Measurements from ENCODE around the gene ARRB1.
A peak's percentile ranks its signal among the peaks of the same experiment; 100 is the strongest.

Gene ARRB1

GRCh38 chr11:75387736-75388294, 36.4 kb upstream of the ARRB1 start:
- no peak overlapping the region for H3K4me3 ChIP-seq (ENCODE audit: low read depth, low read length)
- ChIA-PET CTCF (interaction anchor here (0.6 to 10.9 kb wide), 30 partner anchors 8 to 454 kb away, joined by 3 to 209 read pairs (median 4); no protein-coding TSS in a partner anchor), POLR2A (no interaction called here)
- no peaks in the 10 kb centered on the region for H3K9me3 ChIP-seq (ENCODE audit: control insufficient read depth, insufficient read depth, low read depth, low read length)
- no peaks in the 10 kb centered on the region for H3K36me3 ChIP-seq (ENCODE audit: control insufficient read depth in 2 of 2, insufficient read depth in 1 of 2, low read length in 2 of 2)
- no peak for TF ChIP-seq ZBTB44 (tag by site-specific recombination; IDR thresholded peaks at IDR 0.05)
- TF ChIP-seq ZNF121 (tag by site-specific recombination; IDR thresholded peaks at IDR 0.05): peak; percentile 84
- TF ChIP-seq ZNF248 (tag by site-specific recombination; IDR thresholded peaks at IDR 0.05): no peak
- TF ChIP-seq ZNF114 (tag by site-specific recombination; IDR thresholded peaks at IDR 0.05): no peak
- H3K4me1 ChIP-seq (ENCODE audit: control insufficient read depth, insufficient read depth, low read length): no peaks in the 10 kb centered on the region
- no peak overlapping the region for H3K27ac ChIP-seq (ENCODE audit: extremely low read depth, low read depth, low read length)

- no peak overlapping the region for H3K4me3 ChIP-seq (ENCODE audit: low read depth, low read length)
- H3K4me1 ChIP-seq (ENCODE audit: control insufficient read depth, insufficient read depth, low read length): no peaks in the 10 kb centered on the region
- no peaks in the 10 kb centered on the region for H3K9me3 ChIP-seq (ENCODE audit: control insufficient read depth, insufficient read depth, low read depth, low read length)
- no peaks in the 10 kb centered on the region for H3K36me3 ChIP-seq (ENCODE audit: control insufficient read depth in 2 of 2, insufficient read depth in 1 of 2, low read length in 2 of 2)
- ChIA-PET CTCF (interaction anchor here (0.7 to 10.9 kb wide), 9 partner anchors 13 to 145 kb away, joined by 3 to 209 read pairs (median 10); no protein-coding TSS in a partner anchor), POLR2A (no interaction called here)
- H3K27ac ChIP-seq (ENCODE audit: extremely low read depth, low read depth, low read length): no peak overlapping the region
- TF ChIP-seq ZNF571 (tag by site-specific recombination; IDR thresholded peaks at IDR 0.05) (no peak), ZNF747 (tag by site-specific recombination; IDR thresholded peaks at IDR 0.05) (no peak), MEIS1 (CRISPR knock-in tag; IDR thresholded peaks at IDR 0.05; ENCODE audit: borderline replicate concordance) (no peak), MZF1 (tag by site-specific recombination; IDR thresholded peaks at IDR 0.05; ENCODE audit: borderline replicate concordance) (no peak), PRDM6 (tag by site-specific recombination; IDR thresholded peaks at IDR 0.05) (no peak), ZNF2 (tag by site-specific recombination; IDR thresholded peaks at IDR 0.05) (no peak), ZNF202 (tag by site-specific recombination; IDR thresholded peaks at IDR 0.05; ENCODE audit: borderline replicate concordance) (no peak)
Measured at GRCh38 chr11:75386942-75387630, 35.6 kb upstream of the ARRB1 start.

- Histone ChIP-seq H3K9me3 (ENCODE audit: control insufficient read depth, insufficient read depth, low read depth, low read length) (no peaks in the 10 kb centered on the region), H3K36me3 (ENCODE audit: control insufficient read depth in 2 of 2, insufficient read depth in 1 of 2, low read length in 2 of 2) (no peaks in the 10 kb centered on the region), H3K4me1 (ENCODE audit: control insufficient read depth, insufficient read depth, low read length) (no peaks in the 10 kb centered on the region), H3K27ac (ENCODE audit: extremely low read depth, low read depth, low read length) (no peak overlapping the region), H3K4me3 (ENCODE audit: low read depth, low read length) (no peak overlapping the region)
- ChIA-PET CTCF (interaction anchor here (0.5 to 10.9 kb wide), 40 partner anchors 10 to 752 kb away, joined by 3 to 209 read pairs (median 4); no protein-coding TSS in a partner anchor), POLR2A (no interaction called here)
- TF ChIP-seq ZNF169 (tag by site-specific recombination; IDR thresholded peaks at IDR 0.05): no peak
- TF ChIP-seq OVOL3 (tag by site-specific recombination; IDR thresholded peaks at IDR 0.05): no peak
- TF ChIP-seq ZNF701 (tag by site-specific recombination; IDR thresholded peaks at IDR 0.05): no peak
- no peak for TF ChIP-seq ZNF366 (tag by site-specific recombination; conservative IDR thresholded peaks at IDR 0.05)
- TF ChIP-seq ZNF488 (tag by site-specific recombination; IDR thresholded peaks at IDR 0.05): no peak
- TF ChIP-seq ZNF664 (tag by site-specific recombination; IDR thresholded peaks at IDR 0.05): no peak
- TF ChIP-seq ZNF302 (tag by site-specific recombination; IDR thresholded peaks at IDR 0.05; ENCODE audit: low read depth): no peak
- no peak for TF ChIP-seq ZNF174 (tag by site-specific recombination; IDR thresholded peaks at IDR 0.05)
- TF ChIP-seq GLIS1 (tag by site-specific recombination; IDR thresholded peaks at IDR 0.05): peak; percentile 37; the same call in 1 of the 2 replicates
- TF ChIP-seq CTCF (tag by site-specific recombination; IDR thresholded peaks at IDR 0.05): peak; percentile 70
- no peak for TF ChIP-seq YY1 (tag by site-specific recombination; IDR thresholded peaks at IDR 0.05)
- TF ChIP-seq ZNF513 (tag by site-specific recombination; IDR thresholded peaks at IDR 0.05): no peak
Measured at GRCh38 chr11:75384438-75385080, 33.1 kb upstream of the ARRB1 start.
